Measurements from ENCODE around the gene YPEL4.

- TF ChIP-seq YY1 (IDR thresholded peaks at IDR 0.05; ENCODE audit: insufficient read depth, insufficient read length) (no peak), ZNF274 (IDR thresholded peaks at IDR 0.05; ENCODE audit: low read depth, low read length) (no peak), SUZ12 (IDR thresholded peaks at IDR 0.05; ENCODE audit: extremely low read depth, insufficient read depth, insufficient read length) (no peak)
Measured at GRCh38 chr11:57645689-57646085, 4.0 kb downstream of the YPEL4 start.
